ENCODE results near the gene HMBS.

DNA sequence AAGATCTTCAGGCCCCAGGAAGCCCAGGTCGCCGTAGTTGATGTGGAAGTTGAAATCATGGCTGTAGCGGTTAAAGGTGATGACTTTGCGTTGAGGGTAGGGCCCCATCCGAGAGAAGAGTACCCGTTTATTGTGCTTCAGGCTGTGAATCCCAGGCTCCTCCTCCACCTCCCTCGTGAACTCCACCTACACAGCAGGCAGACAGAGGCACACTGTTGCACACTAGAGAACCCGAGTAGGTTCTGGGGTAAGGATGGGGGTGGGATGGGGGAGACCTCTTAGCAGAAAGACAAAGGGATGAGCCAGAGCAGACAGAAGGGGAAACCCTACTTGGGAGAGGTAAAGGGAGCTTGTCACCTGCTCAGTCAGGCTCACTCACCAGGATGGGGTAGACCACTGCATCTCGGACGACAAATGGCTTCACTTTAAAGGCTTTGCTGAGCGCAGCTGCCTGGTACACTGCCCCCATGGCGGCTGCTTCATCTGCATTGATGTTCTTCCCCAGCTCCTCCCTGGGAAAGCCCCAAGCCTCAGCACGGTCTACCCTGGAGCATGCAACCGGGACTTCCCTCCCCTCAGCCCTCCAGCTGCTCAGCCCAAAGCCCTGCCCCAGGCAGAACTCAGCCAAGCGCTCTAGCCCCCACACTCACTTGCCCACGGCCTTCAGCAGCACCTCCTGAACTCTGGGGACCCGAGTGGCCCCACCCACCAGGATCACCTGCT lies 33.1 kb upstream of the HMBS start:
- no peak for TF ChIP-seq TCF7L2 (IDR thresholded peaks at IDR 0.05; ENCODE audit: low read depth, low read length)
- TF ChIP-seq, protein P1, sequence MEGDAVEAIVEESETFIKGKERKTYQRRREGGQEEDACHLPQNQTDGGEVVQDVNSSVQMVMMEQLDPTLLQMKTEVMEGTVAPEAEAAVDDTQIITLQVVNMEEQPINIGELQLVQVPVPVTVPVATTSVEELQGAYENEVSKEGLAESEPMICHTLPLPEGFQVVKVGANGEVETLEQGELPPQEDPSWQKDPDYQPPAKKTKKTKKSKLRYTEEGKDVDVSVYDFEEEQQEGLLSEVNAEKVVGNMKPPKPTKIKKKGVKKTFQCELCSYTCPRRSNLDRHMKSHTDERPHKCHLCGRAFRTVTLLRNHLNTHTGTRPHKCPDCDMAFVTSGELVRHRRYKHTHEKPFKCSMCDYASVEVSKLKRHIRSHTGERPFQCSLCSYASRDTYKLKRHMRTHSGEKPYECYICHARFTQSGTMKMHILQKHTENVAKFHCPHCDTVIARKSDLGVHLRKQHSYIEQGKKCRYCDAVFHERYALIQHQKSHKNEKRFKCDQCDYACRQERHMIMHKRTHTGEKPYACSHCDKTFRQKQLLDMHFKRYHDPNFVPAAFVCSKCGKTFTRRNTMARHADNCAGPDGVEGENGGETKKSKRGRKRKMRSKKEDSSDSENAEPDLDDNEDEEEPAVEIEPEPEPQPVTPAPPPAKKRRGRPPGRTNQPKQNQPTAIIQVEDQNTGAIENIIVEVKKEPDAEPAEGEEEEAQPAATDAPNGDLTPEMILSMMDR (IDR thresholded peaks at IDR 0.05), result no peak
- TF ChIP-seq, protein P2, sequence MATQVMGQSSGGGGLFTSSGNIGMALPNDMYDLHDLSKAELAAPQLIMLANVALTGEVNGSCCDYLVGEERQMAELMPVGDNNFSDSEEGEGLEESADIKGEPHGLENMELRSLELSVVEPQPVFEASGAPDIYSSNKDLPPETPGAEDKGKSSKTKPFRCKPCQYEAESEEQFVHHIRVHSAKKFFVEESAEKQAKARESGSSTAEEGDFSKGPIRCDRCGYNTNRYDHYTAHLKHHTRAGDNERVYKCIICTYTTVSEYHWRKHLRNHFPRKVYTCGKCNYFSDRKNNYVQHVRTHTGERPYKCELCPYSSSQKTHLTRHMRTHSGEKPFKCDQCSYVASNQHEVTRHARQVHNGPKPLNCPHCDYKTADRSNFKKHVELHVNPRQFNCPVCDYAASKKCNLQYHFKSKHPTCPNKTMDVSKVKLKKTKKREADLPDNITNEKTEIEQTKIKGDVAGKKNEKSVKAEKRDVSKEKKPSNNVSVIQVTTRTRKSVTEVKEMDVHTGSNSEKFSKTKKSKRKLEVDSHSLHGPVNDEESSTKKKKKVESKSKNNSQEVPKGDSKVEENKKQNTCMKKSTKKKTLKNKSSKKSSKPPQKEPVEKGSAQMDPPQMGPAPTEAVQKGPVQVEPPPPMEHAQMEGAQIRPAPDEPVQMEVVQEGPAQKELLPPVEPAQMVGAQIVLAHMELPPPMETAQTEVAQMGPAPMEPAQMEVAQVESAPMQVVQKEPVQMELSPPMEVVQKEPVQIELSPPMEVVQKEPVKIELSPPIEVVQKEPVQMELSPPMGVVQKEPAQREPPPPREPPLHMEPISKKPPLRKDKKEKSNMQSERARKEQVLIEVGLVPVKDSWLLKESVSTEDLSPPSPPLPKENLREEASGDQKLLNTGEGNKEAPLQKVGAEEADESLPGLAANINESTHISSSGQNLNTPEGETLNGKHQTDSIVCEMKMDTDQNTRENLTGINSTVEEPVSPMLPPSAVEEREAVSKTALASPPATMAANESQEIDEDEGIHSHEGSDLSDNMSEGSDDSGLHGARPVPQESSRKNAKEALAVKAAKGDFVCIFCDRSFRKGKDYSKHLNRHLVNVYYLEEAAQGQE (IDR thresholded peaks at IDR 0.05; ENCODE audit: insufficient read depth in 1 of 2, low read depth in 2 of 2, low read length in 1 of 2), result no peak
